ENCODE data around the gene CYRIA.

DNA sequence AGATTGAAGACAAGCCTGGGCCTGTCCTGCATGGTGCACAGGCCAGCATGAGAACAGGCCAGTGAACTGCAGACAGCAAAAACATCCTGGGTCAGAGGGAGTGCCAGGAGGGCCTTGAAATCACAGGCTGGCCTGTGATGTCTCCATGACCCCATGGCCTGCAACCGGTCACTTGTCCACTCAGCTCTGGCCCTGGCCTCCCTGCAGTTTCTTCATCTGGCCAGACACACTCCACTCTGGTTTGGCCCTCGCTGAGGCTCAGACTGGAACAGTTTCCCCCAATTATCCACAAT lies 12.6 kb downstream of the CYRIA start:
- no peak for TF ChIP-seq POLR2A (IDR thresholded peaks at IDR 0.05)
- TF ChIP-seq CTCF (IDR thresholded peaks at IDR 0.05), result no peak

Measured in breast epithelium (tissue), 3 donors.